ENCODE data around the gene GSK3A.
A peak's percentile ranks its signal among the peaks of the same experiment; 100 is the strongest.

The GSK3A gene

DNA sequence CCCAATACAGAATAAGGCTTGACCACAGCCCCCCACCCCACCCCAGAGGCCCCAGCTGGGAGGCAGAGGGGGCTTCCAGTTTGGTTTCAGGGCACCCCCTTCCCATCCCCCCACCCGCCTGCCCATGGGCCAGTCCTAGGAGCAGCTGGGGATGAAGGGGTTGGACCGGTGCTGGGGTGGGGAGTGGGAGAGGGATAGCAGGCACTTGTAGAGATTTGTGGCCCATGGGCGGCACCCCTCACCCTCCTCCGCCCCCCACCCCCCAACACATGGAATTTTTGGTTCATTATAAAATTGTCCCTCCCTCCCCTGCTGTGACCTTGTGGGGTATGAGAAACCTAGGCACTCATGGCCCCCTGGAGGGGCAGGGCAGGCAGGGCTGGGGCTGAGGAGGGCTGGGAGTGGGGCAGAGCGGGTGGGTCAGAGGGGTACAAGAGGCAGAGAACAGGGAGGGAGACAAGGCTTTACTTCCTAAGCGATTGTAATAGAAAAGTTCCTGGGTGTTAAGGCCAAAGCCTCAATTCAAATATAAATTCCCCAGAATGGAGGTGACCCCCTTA lies 5.3 kb upstream of the GSK3A start:
- DNase-seq = no peak

GRCh38 chr19:42246922-42247639 lies 4.7 kb upstream of the GSK3A start:
- DNase-seq = no peak

- DNase-seq = peak in 1 of 2 experiments; percentile 23
Observed at GRCh38 chr19:42246143-42246921, 3.9 kb upstream of the GSK3A start.

GRCh38 chr19:42245231-42245630 lies 2.8 kb upstream of the GSK3A start:
- no peak for DNase-seq

DNA sequence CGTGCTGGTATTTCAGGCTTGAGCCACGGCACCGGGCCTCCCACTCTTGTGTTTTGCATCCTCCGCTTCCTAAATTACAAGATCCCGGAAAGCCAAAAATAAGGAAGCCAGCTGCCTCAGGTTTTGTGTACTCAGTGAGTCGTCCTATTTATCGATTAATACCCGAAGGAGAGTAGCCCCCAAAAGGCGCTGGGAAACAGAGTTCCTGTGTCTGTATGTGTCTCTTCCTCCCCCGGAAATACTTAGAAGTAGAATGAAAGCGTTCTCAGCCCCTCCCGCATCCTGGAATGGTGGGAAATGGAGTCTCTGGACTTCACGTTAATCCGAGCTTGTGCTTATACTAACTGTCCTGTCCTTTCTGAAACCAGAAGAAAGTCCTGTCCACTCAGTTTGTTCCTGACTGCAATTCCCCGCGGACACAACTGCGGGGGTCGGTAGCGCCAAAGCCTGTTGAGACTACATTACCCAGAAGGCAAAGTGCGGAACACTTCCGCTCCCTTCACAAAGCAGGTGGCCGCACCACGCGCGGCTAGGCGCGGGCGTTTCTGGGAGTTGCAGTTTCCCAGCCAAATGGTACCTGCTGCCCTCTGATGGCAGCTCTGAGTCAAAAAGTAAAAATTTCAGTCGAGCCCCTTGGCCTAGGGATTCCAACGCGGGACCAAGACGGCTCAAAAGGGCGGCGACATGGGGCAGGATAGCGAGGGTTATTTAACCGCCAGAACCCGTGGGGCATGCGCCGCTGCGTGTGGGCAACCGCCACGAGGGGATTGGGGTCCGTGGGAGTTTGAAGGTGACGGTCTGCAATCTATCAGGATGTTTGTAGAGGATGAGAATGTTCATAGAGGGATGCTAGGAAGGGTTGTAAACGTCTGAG lies 2.2 kb upstream of the GSK3A start:
- DNase-seq = peak; percentile 78 to 89

- DNase-seq = no peak
Observed at GRCh38 chr19:42242069-42242511, 312 bp downstream of the GSK3A start.

- DNase-seq = no peak
Observed at GRCh38 chr19:42241279-42241678, 1.1 kb downstream of the GSK3A start.

DNA sequence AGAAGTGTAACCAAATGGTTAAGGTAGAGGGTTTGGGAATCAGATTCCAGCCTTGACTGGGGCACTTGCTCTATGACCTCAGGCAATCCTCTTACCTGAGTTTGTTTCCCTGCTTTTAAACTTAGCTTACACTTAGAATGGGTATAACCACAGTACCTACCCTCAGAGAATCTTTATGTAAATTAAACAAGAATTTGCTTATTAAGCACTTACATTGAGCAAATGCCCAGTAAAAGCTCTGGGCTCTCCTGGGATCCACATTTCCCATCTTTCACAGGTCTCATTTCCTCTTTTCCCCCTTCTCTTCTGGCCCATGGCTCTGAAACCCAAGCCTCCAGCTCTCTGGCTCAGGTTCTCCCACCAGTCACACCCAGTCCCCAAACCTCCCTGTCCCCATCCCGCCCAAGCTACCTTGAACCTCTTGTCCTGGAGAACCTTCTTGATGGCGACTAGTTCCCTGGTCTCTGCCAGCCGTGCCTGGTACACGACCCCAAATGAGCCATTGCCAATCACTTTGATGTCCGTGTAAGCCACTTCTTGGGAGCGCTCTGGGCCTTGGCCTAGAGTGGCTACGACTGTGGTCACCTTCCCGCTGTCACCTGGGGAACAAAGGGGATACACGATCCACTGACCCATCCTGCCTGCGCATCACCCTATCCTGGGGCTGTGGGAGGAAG lies 2.7 kb downstream of the GSK3A start:
- no peak for DNase-seq

DNA sequence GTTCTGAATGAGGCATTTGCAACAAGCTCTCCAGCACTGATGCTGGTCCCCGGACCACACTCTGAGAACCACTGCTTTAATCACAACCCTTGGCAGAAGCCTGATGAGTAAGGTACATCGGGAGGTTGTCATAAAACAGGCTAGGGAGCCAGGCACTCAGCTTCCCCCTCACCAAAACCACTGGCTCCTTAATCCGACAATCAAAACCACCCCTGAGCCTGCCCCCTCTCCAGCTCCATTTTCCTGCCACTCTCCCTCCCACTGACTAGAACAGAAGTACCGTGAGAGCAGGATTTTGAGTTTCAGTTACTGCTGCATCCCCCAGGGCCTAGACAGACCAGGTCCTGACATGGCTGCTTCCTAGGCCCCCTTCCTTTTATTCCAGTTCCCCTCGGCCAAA lies 7.2 kb downstream of the GSK3A start:
- no peak for DNase-seq

DNA sequence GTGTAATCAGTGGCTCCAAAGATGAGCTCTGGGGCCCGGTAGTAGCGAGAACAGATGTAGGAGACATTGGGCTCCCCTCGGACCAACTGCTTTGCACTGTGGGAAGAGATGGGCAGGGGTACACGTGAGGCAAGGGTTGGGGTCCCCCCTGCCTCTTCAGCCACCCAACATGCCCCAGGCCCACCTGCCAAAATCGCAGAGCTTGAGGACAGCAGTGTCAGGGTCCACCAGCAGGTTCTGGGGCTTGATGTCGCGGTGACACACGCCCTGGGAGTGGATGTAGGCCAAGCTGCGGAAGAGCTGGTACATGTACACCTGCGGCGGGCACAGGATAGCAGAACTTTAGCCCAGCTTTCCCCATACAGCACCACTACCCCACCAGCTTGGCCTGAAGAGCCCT lies 8.0 kb downstream of the GSK3A start:
- no peak for DNase-seq

GRCh38 chr19:42233678-42234292 lies 8.6 kb downstream of the GSK3A start:
- DNase-seq = no peak

- no peak for DNase-seq
Observed at GRCh38 chr19:42233106-42233505, 9.3 kb downstream of the GSK3A start.

DNA sequence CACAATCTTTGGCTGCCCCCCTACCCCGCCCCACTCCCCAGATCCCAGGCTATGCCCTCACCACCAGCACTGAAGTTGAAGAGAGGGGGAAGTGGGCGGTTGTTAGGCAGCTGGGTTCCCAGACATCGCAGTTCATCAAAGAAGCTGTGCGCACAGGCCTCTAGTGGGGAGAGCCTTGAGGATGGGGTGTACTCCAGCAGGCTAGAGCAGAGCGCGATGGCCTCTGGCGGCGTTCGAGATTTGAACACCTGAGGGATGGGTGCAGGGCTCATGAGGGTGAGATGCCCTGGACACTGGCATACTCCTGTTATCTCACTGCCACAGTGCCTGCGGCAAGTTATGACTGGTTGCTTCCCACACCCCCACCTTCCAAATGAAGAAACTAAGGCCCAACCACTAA lies 10.0 kb downstream of the GSK3A start:
- no peak for DNase-seq

DNA sequence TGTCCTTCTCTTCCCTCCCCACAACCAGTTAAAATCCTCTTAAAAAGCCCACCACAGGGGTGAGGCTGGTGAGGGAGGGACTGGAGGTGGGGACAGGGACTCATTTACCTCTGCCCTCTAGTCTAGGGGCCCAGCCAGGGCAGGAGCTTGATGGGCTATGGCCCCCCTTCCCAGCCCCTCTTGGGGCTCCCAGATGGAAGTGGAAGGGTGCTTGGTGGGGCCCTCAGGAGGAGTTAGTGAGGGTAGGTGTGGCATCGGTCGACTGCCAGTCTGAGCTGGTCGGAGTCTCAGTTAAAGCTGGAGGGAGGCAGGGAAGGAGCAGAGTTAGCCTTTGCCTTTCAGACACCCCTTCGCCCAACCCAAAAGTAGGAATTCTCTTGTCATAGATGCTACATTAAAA lies 11.8 kb downstream of the GSK3A start:
- no peak for DNase-seq

GRCh38 chr19:42229855-42230351 lies 12.5 kb downstream of the GSK3A start:
- no peak for DNase-seq

DNA sequence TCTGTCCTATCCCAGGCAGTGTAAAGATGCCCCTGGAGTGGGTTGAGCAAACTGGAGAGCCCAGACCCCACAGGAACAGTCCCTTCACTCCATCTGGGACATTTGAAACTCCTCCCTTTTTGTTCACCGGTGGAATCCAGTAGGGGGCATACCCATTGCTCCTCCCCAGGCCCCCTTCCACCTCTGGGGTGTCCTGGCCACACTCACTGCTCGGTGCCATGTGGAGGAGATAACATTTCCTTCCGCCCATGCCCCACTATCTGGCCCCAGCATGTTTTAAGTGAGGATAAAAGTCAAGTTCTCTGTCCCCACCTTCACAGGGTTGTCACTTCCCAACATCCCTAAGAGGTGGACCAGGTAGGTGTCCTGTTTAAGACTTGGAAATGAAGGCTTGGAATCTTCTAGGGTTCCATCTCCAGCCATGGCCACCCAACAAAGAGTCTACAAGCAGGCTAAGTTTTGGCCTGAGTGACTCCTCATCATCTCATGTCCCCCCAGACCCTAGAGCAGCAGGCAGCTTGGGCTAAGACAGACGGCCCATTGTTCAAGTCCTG lies 13.0 kb downstream of the GSK3A start:
- no peak for DNase-seq

DNA sequence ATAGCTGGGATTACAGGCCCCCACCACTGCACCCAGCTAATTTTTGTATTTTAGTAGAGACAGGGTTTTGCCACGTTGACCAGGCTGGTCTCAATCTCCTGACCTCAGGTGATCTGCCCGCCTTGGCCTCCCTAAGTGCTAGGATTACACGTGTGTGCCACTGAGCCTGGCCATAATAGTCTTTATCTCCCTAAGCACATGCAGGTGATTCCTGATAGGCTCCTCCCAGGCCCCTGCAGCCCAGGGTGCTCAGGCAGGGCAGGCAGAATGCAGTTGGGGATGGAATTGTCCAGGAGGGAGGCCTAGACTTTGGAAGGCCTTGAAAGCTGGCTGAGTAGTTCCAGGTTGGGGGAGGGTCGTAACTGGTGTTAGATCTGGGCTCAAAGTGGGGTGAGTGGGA lies 13.8 kb downstream of the GSK3A start:
- DNase-seq = no peak

DNA sequence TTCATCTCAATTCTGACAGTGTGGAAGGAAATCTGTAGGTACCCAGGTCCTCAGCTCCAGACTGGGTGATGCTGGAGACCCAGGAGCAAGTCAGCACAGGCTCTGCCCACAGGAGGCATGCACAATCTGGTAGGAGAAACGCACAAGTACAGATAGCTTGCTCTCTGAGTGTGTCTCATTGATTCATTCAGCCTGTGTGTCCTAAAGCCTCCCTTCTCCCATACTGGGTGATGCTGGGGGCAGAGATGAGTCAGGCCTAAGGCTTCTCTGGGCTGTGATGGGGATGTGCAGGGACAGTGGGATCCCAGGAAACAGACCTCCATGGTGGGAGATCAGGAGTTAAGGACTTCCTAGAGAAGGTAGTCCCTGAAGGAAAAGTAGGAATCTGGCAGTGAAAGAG lies 15.5 kb downstream of the GSK3A start:
- DNase-seq = no peak

DNA sequence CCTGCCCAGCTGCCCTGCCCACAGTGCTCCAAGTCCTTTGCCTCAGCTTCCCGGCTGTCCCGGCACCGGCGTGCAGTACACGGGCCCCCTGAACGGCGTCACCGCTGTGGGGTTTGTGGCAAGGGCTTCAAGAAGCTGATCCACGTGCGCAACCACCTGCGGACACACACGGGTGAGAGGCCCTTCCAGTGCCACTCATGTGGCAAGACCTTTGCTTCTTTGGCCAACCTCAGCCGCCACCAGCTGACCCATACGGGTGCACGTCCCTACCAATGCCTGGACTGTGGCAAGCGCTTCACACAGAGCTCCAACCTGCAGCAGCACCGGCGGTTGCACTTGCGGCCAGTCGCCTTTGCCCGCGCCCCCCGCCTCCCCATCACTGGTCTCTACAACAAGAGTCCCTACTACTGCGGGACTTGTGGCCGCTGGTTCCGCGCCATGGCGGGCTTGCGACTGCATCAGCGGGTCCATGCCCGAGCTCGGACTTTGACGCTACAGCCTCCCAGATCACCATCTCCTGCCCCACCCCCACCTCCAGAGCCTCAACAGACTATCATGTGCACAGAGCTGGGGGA lies 16.6 kb downstream of the GSK3A start:
- DNase-seq = no peak

DNA sequence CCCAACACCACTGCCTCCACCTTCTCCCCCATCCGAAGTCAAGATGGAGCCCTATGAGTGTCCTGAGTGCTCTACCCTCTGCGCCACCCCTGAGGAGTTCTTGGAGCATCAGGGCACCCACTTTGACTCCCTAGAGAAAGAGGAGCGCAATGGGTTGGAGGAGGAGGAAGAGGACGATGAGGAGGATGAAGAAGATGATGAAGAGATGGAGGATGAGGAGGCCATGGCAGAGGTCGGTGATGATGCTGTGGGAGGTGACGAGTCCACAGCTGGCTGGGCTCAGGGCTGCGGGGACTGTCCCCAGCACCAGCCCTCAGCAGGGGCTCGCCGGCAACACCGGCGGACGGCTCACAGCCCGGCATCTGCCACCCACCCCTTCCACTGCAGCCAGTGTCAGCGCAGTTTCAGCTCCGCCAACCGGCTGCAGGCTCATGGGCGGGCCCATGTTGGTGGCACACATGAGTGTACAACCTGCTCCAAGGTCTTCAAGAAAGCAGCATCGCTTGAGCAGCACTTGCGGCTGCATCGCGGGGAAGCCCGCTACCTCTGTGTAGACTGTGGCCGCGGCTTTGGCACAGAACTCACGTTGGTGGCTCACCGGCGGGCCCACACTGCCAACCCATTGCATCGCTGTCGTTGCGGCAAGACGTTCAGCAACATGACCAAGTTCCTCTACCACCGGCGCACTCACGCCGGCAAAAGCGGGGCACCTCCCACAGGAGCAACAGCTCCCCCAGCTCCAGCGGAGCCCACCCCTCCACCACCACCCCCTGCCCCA lies 17.3 kb downstream of the GSK3A start:
- DNase-seq = no peak
